GM18951 (cell line): ENCODE data around the gene CRK.

ENCODE experiments used
- POLR2A ChIP-seq: IDR thresholded peaks from 4 replicates; pipeline ENCODE4 v1.6.1; 2011; ENCODE audit warnings: mild to moderate bottlenecking; ENCODE audit not compliant: insufficient read length, insufficient read depth; ENCODE audit errors: extremely low read depth
- in situ Hi-C: fragments of 300-500 bp; cut with MboI; formaldehyde crosslinking; loops from one replicate; pipeline ENCODE4 v1.12.0; 2022; ENCODE audit warnings: low sequenced_read_pairs, mixed read lengths, inconsistent platforms; ENCODE audit not compliant: unreplicated experiment

The CRK gene

DNA sequence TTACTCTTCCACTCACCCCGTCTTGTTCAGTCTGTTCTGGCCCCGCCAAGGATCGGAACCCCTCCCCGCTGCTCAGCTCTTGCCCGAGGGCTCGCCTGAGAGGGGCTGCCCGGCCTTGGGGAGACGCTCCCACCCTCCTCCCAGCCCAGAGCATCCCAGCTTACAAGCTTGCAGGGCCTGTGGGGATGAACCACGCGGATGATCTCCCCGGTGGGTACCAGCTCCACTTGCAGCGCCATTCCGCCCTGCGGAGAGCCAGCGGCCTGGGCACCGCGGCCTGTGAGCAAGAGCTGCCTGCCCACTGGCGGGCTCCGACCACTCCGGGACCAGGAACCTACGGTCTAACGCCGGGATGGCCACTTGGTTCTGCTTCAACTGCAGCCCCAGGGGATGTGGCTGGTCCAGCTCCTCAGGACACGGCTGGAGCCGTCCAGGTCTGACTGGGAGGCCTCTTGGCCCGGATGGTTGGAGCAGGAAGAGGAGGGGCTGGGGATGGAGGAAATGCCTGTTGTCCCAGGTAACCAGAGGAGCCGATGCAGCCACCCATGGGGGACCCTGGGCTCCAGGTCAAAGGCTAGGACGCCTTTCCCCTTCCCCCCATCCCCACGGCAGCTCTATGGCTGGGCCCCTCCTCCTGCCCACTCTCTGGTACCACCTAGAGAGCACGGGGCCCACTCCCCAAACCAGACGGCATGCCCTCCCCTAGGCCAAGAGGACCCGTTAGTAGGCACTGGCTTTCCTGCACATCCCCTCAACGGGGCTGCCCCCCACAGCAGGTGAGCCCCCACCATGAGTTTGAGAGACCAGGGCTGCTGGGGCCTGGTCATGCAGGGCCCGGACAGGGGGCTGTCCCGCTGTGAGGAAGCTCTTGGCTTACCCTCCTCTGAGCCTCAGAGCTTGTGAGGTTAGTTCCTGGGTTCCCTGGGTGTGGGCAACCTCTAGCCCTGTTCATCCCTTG, 36.5 kb upstream of the CRK start, which contains the start of gene MYO1C:
Gene MYO1C, minus strand, starts transcription at position 438 of the 958 bp plus-strand sequence. Its CDS starts 199 bp downstream, at position 239.
- no peak for TF ChIP-seq POLR2A
- in situ Hi-C loops: no loop called here

- peak; percentile 31 for TF ChIP-seq POLR2A
Measured at GRCh38 chr17:1491443-1492248, 35.6 kb upstream of the CRK start.

DNA sequence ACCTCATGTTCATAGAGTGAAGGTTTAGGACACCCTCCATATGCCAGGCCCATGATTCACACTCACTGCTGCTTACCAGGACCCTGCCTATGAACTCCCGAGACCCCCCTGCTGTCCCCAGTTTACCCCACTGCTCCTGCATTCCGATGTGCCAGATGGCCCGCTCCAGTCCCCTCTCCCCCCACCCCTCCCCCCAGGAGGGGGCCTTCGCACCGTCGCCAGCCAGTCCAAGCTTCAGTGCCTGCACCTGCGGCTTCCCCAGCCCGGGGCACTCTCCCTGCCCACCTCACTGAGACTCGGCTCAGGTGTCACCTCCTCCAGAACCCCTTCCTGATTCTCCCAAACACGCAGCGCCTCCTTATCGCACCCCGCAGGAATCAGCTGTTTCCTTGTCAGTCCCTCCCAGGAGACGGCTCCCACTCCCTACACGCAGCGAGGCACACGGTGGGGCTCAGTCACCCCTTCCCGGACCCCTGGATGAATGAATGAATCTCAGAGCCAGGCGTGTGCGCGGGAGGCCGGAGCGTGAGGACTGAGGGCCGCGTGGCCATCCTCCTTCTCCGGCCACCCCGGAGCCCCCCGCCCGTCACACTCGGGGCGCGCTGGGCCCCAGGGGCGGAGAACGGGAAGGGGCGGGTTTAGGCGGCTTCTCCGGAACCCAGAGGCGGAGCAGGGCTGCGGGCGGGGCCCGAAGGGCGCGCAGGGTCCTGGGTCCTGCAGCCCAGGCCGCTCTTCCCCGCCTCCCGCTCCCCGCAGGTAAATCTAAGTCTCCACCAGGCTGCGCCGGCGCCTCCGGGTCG, 34.8 kb upstream of the CRK start:
- in situ Hi-C loops: no loop called here
- peak; percentile 73 for TF ChIP-seq POLR2A

More at GRCh38 chr17:1491443-1492248, 35.6 kb upstream of the CRK start:
- in situ Hi-C loops: no loop called here

- no peak for TF ChIP-seq POLR2A
- in situ Hi-C loops: no loop called here
Measured at GRCh38 chr17:1488826-1489270, 32.8 kb upstream of the CRK start.

DNA sequence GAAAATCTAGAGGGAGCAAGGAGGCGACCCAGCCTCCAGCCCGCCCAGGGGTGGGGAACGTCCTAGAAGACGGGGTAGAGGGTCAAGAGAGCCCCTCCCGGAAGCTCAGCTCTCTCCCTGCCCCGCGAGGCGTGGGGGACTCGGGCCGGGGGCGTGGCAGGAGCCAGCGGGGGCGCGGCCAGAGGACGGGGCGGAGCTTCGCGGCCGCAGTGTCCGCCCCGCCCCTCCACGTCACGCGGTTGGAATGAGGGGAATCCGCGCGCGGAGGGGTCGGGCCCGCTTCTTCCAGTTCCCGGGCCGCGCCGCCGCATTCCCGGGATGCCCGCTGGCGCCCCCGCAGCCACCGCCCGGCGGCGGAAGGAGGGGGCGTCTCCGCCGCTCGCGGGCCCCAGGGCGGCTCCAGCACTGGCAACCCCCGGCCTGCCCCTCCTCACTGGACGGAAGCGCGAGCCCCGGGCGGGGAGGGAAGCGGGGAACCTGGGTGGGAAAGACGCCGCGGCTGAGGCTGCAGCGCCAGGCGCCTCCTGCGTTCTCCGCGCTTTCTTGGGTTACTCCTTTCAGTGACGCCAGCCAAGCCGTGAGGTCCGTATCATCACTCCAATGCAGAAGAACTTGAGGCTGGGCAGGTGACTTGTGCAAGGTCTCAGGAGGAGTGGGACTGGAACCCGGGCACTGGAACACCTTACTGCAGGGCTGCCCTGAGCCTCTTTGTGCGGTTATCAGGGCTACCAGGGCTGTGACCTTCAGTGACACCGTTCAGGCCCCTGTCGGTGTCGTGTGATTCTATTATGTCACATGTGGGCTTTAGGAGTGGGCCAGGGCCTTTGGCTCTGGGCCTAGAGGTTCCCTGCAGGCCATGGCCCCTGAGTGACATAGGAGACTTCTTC, 32.1 kb upstream of the CRK start:
- no peak for TF ChIP-seq POLR2A
- in situ Hi-C loops: no loop called here

DNA sequence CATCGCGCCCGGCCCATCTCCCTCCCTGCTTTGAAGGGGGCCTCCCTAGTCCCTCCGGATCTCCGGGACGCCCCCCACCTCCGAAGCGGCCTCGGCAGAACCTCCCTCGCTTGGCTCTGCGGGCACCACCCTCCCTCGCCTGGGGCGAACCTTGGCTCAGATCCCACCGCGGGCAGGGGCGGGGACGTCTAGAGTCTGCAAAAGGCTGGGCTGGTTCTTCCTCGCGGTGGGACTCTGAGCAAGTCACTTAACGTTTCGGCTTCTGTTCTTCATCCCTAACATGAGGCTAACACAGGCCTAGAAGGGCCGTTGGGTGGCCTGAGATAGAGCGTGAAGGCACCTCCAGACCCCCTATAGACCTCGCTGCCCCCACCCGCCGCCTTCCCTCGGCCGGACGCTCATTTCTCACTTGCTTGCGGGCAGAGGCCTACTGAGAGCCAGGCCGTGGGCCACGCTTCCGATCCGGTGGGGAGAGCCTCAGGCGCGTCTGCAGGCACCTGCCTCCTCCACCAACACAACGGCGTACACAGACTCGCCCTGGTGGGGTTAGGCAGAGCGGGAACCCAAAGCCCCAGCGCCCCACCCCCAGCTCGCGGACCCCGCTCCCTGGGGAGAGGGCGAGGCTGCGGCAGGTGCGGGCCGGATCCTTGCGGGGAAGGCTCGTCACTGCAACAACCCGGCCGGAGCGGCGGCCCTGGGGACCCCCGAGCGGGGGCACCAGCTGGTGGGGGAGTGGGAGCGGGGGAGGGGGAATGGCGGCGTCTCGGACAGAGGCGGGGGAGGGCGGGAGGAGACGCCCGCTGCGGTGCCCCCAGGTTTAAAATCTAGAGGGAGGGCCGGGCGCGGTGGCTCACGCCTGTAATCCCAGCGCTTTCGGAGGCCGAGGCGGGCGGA, 31.0 kb upstream of the CRK start:
- in situ Hi-C loops: no loop called here
- TF ChIP-seq POLR2A: peak; percentile 38

GRCh38 chr17:1485423-1486376, 29.7 kb upstream of the CRK start:
- in situ Hi-C loops: no loop called here
- peak; percentile 45 for TF ChIP-seq POLR2A

DNA sequence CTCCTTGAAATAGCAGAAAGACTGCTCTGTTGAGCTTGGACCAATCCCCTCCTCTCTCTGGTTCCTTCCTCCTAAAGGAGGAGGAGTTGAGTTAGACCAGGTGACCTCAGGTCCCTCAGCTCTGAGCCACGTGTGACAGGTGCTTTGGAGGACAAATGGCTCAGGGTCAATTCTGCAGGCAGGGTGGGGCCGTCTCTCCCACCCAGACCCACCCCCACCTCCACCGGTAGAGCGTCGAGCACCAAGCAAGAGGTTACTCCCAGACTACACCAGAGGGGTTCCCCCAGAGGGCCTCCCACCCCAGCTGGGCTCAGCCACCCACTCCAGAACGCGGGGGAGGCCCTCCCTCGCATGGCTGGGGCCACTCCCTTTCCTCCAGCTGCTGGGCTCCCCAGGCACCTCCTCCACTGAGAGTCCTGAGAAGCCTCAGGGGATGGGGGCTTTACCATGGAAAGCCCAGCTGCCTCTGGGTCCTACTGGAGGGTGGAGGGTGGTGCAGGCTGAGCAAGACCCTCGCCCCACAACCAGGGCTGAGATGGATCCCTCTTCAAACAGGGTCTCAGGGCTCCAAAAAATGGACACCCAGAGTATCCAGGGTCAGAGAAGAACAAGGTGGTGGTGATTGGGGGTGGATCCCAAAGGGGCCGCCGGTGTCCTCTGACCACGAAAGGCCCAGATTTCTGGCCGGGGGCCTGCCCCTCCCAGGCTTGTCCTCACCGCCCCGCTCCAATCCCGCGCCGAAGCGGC, 28.8 kb upstream of the CRK start:
- peak; percentile 24 for TF ChIP-seq POLR2A
- in situ Hi-C loops: no loop called here

DNA sequence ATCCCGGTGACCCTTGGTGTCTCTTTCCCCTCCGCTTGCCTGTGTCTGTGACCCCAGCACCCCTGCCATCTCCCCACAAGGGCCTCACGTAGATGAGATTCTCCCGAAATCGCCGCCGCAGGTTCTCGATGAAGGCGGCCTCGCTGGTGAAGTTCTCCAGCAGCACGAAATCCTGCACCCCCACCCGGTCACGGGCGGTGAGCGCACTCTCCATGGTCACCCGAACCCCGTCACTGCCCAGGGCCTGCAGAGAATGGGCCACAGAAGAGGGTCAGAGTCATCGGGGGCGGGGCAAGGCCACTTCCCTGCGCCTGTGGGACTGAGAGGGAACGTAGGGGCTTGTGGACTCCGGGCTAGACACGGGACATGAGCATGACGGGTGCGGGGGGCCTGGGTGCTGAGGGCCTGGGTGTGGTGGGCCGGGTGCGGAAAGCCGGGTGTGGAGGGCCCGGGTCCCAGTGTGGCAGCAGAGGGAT, 28.1 kb upstream of the CRK start:
- no peak for TF ChIP-seq POLR2A
- in situ Hi-C loops: no loop called here
